Liver (tissue), 9 donors: ENCODE data around the gene TRIM29. TPM values are rescaled to one million over a fixed set of nuclear protein-coding genes. Genes with fewer than 3 reads are reported as not detected.

Experiments
- DNase-seq: peaks from one replicate; pipeline ENCODE4 v3.0.0-alpha.2; 2017; ENCODE audit warnings: low spot score
- H3K27ac ChIP-seq, 2 donors: one replicate each; pipeline ENCODE4 v1.7.0; 2013; ENCODE audit warnings: inconsistent platforms in 2 of 2, low read length in 2 of 2, control low read depth in 1 of 2, low read depth in 1 of 2, mild to moderate bottlenecking in 1 of 2
- H3K27me3 ChIP-seq, 4 donors: one replicate each; pipeline versions ENCODE4 v1.6.1 to v1.7.0; 2013; ENCODE audit warnings: low read length in 3 of 4, inconsistent platforms in 1 of 4, mild to moderate bottlenecking in 1 of 4, moderate library complexity in 1 of 4; ENCODE audit not compliant: control insufficient read depth in 4 of 4, insufficient read depth in 4 of 4
- H3K36me3 ChIP-seq, 4 donors: one replicate each; pipeline versions ENCODE4 v1.6.1 to v1.7.0; 2013; ENCODE audit warnings: low read length in 3 of 4, mild to moderate bottlenecking in 3 of 4, low read depth in 1 of 4, moderate library complexity in 1 of 4; ENCODE audit not compliant: control insufficient read depth in 4 of 4, insufficient read depth in 3 of 4
- H3K4me1 ChIP-seq, 4 donors: one replicate each; pipeline versions ENCODE4 v1.6.1 to v1.7.0; 2013; ENCODE audit warnings: low read length in 3 of 4, mild to moderate bottlenecking in 3 of 4, moderate library complexity in 1 of 4; ENCODE audit not compliant: control insufficient read depth in 4 of 4, insufficient read depth in 4 of 4
- H3K4me3 ChIP-seq, 3 donors: one replicate each; pipeline versions ENCODE4 v1.6.1 to v1.7.0; 2013; ENCODE audit warnings: low read length in 3 of 3, control low read depth in 1 of 3, low read depth in 1 of 3, mild to moderate bottlenecking in 1 of 3
- H3K9ac ChIP-seq, 2 donors: one replicate each; pipeline ENCODE4 v1.7.0; 2013; ENCODE audit warnings: low read length in 2 of 2, mild to moderate bottlenecking in 2 of 2, moderate library complexity in 2 of 2, control low read depth in 1 of 2, low read depth in 1 of 2
- H3K9me3 ChIP-seq, 4 donors: one replicate each; pipeline versions ENCODE4 v1.6.1 to v1.7.0; 2013; ENCODE audit warnings: low read length in 3 of 4; ENCODE audit not compliant: control insufficient read depth in 4 of 4
- ATF3 ChIP-seq: IDR thresholded peaks from 2 replicates; pipeline ENCODE4 v1.6.1; 2016; ENCODE audit warnings: antibody characterized with exemption
- CTCF ChIP-seq: fragments of 150-350 bp; IDR thresholded peaks from 2 replicates; pipeline ENCODE4 v1.5.1; 2017; ENCODE audit warnings: improper control_type of control experiment, low read depth, low read length; ENCODE audit not compliant: missing input control
- EGR1 ChIP-seq, 2 donors: IDR thresholded peaks; 2 replicates each; pipeline ENCODE4 v1.6.1; 2016 to 2018; ENCODE audit warnings: antibody characterized with exemption in 2 of 2, low read depth in 2 of 2
- FOXA1 ChIP-seq: IDR thresholded peaks from 2 replicates; pipeline ENCODE4 v1.6.1; 2016; ENCODE audit warnings: antibody characterized with exemption
- FOXA2 ChIP-seq: IDR thresholded peaks from 2 replicates; pipeline ENCODE4 v1.6.1; 2016; ENCODE audit warnings: antibody characterized with exemption
- GABPA ChIP-seq, 2 donors: IDR thresholded peaks in 1 of 2; conservative IDR thresholded peaks in 1 of 2; 2 replicates each; pipeline ENCODE4 v1.6.1; 2016; ENCODE audit warnings: antibody characterized with exemption in 2 of 2, mild to moderate bottlenecking in 1 of 2, moderate library complexity in 1 of 2
- HNF4A ChIP-seq, 2 donors: conservative IDR thresholded peaks; 2 replicates each; pipeline ENCODE4 v1.6.1; 2016; ENCODE audit warnings: antibody characterized with exemption in 2 of 2, mild to moderate bottlenecking in 2 of 2
- HNF4G ChIP-seq: IDR thresholded peaks from 2 replicates; pipeline ENCODE4 v1.6.1; 2016; ENCODE audit warnings: antibody characterized with exemption
- JUND ChIP-seq, 2 donors: IDR thresholded peaks; 2 replicates each; pipeline ENCODE4 v1.6.1; 2016; ENCODE audit warnings: antibody characterized with exemption in 2 of 2
- MAX ChIP-seq: IDR thresholded peaks from 2 replicates; pipeline ENCODE4 v1.6.1; 2016; ENCODE audit warnings: antibody characterized with exemption
- NR2F2 ChIP-seq: IDR thresholded peaks from 2 replicates; pipeline ENCODE4 v1.6.1; 2016; ENCODE audit warnings: antibody characterized with exemption
- RAD21 ChIP-seq, 2 donors: IDR thresholded peaks; 2 replicates each; pipeline ENCODE4 v1.6.1; 2016; ENCODE audit warnings: antibody characterized with exemption in 2 of 2, mild to moderate bottlenecking in 2 of 2
- REST ChIP-seq: IDR thresholded peaks from 2 replicates; pipeline ENCODE4 v1.6.1; 2016; ENCODE audit warnings: antibody characterized with exemption, mild to moderate bottlenecking
- RXRA ChIP-seq, 2 donors: IDR thresholded peaks; 2 replicates each; pipeline ENCODE4 v1.6.1; 2017 to 2018; ENCODE audit warnings: antibody characterized with exemption in 2 of 2, mild to moderate bottlenecking in 1 of 2
- SP1 ChIP-seq: IDR thresholded peaks from 2 replicates; pipeline ENCODE4 v1.6.1; 2018; ENCODE audit warnings: antibody characterized with exemption, mild to moderate bottlenecking
- TAF1 ChIP-seq: conservative IDR thresholded peaks from 2 replicates; pipeline ENCODE4 v1.6.1; 2016; ENCODE audit warnings: antibody characterized with exemption, mild to moderate bottlenecking
- YY1 ChIP-seq: IDR thresholded peaks from 2 replicates; pipeline ENCODE4 v1.6.1; 2016; ENCODE audit warnings: antibody characterized with exemption, mild to moderate bottlenecking
- ZBTB33 ChIP-seq: IDR thresholded peaks from 2 replicates; pipeline ENCODE4 v1.6.1; 2016; ENCODE audit warnings: antibody characterized with exemption
- WGBS: extraction: QIAGEN DNeasy Blood & Tissue Kit; methylation state at CpG from one replicate; pipeline ENCODE4 v1.1.7; 2013; 5-methylcytosine and 5-hydroxymethylcytosine counted together
- polyA plus RNA-seq, 2 donors: library from polyadenylated mRNA; stranded (reverse) in 1 of 2; unstranded in 1 of 2; fragments of 200-250 nt in 1 of 2; fragments of >200 nt in 1 of 2; fragmentation: Nextera tagmentation in 1 of 2; extraction: Ambion mirVana in 1 of 2; gene quantifications; one replicate each; pipeline versions ENCODE4 v1.2.1 to v1.2.3, GENCODE V29; 2013 to 2015
- total RNA-seq, 2 donors: library from RNA; depleted of rRNA; stranded (reverse); fragments of >200 nt; gene quantifications; one replicate each; pipeline ENCODE4 v1.2.3, GENCODE V29; 2014
- donor health status: healthy.
- donor health status: healthy.
- donor health status: healthy.
- donor health status: healthy.
- donor health status: healthy.

Gene TRIM29
- total RNA-seq = under 1 TPM; 0.33 to 0.37 TPM
- polyA plus RNA-seq = under 1 TPM; 0.22 to 0.89 TPM

- Histone ChIP-seq H3K36me3 (no peaks in the 10 kb centered on the region), H3K9me3 (no peaks in the 10 kb centered on the region), H3K9ac (no peak within 1 kb of the TSS), H3K27ac (no peak within 1 kb of the TSS), H3K4me1 (no peaks in the 10 kb centered on the region), H3K27me3 (no peaks in the 10 kb centered on the region), H3K4me3 (no peak within 1 kb of the TSS)
- 80% methylated on average over 41 of the region's 41 CpGs for WGBS
- TF ChIP-seq ATF3 (no peak), CTCF (no peak), RXRA (IDR thresholded peaks at IDR 0.05) (no peak), FOXA2 (no peak), MAX (no peak), HNF4A (conservative IDR thresholded peaks at IDR 0.05) (no peak), FOXA1 (no peak), TAF1 (no peak), GABPA (IDR thresholded peaks at IDR 0.05 in 1 of 2, conservative IDR thresholded peaks at IDR 0.05 in 1 of 2) (no peak), JUND (IDR thresholded peaks at IDR 0.05) (no peak), RAD21 (IDR thresholded peaks at IDR 0.05) (no peak)
- peak; percentile 33 for DNase-seq
Observed at GRCh38 chr11:120137611-120138521, at the start of gene TRIM29. Gene TRIM29, minus strand, starts transcription at chr11:120138113. Its CDS starts 82 bp downstream, at chr11:120138031.

GRCh38 chr11:120186774-120187591 is 49.1 kb upstream of the TRIM29 start:
- H3K4me1 ChIP-seq = peaks cover 18 to 84% (median 72%) of the 10 kb centered on the region in 4 donors
- DNase-seq = no peak
- H3K27ac ChIP-seq = peak overlapping the region; percentile 95 to 96
- H3K4me3 ChIP-seq = no peak overlapping the region
- H3K9me3 ChIP-seq = no peaks in the 10 kb centered on the region
- H3K27me3 ChIP-seq = no peaks in the 10 kb centered on the region
- no peaks in the 10 kb centered on the region for H3K36me3 ChIP-seq
- peak overlapping the region; percentile 36 to 87 for H3K9ac ChIP-seq
- 24% methylated on average over 17 of the region's 17 CpGs for WGBS
- TF ChIP-seq EGR1 (IDR thresholded peaks at IDR 0.05; ENCODE audit: low read depth in 2 of 2) (peak in 1 of 2 donors; percentile 27), TAF1 (no peak), HNF4A (conservative IDR thresholded peaks at IDR 0.05) (peak in 1 of 2 donors; percentile 33), ATF3 (no peak), GABPA (IDR thresholded peaks at IDR 0.05 in 1 of 2, conservative IDR thresholded peaks at IDR 0.05 in 1 of 2) (no peak), REST (no peak), MAX (peak; percentile 95), FOXA2 (peak; percentile 5), YY1 (peak; percentile 39), NR2F2 (no peak), RAD21 (IDR thresholded peaks at IDR 0.05) (peak in 1 of 2 donors; percentile 6), FOXA1 (no peak), ZBTB33 (peak; percentile 21), HNF4G (no peak), SP1 (peak; percentile 22)
